Measurements from ENCODE around the gene CNOT8.
"Not testable (repeated sequence)": the region's sequence is repeated elsewhere in the genome, so short reads cannot be mapped to it uniquely, and the experiment has no call there.

Gene CNOT8

GRCh38 chr5:154834053-154834452 lies 24.4 kb upstream of the CNOT8 start:
- no peak for TF ChIP-seq CTCF (IDR thresholded peaks at IDR 0.05; ENCODE audit: insufficient read depth, missing control alignments)
- no peak for DNase-seq (ENCODE audit: insufficient read length, low spot score)
- FAIRE-seq = no peak

- FAIRE-seq; DNase-seq (ENCODE audit: insufficient read length, low spot score): not testable (repeated sequence)
These were observed 22.8 kb upstream of the CNOT8 start for GRCh38 chr5:154835701-154836052.

GRCh38 chr5:154836225-154836624 lies 22.2 kb upstream of the CNOT8 start:
- DNase-seq (ENCODE audit: insufficient read length, low spot score) (no peak), FAIRE-seq (no peak)
- TF ChIP-seq CTCF (IDR thresholded peaks at IDR 0.05; ENCODE audit: insufficient read depth, missing control alignments) = no peak

GRCh38 chr5:154837009-154837901 lies 21.2 kb upstream of the CNOT8 start:
- FAIRE-seq (no peak), DNase-seq (ENCODE audit: insufficient read length, low spot score) (no peak)
- TF ChIP-seq CTCF (IDR thresholded peaks at IDR 0.05; ENCODE audit: insufficient read depth, missing control alignments) = no peak

- DNase-seq (ENCODE audit: insufficient read length, low spot score) (no peak), FAIRE-seq (no peak)
- TF ChIP-seq CTCF (IDR thresholded peaks at IDR 0.05; ENCODE audit: insufficient read depth, missing control alignments) = no peak
These were observed 17.8 kb upstream of the CNOT8 start for GRCh38 chr5:154840435-154841272.

- DNase-seq (ENCODE audit: insufficient read length, low spot score) (no peak), FAIRE-seq (no peak)
- no peak for TF ChIP-seq CTCF (IDR thresholded peaks at IDR 0.05; ENCODE audit: insufficient read depth, missing control alignments)
These were observed 17.2 kb upstream of the CNOT8 start for GRCh38 chr5:154841273-154841661.

- no peak for TF ChIP-seq CTCF (IDR thresholded peaks at IDR 0.05; ENCODE audit: insufficient read depth, missing control alignments)
- FAIRE-seq = no peak
These were observed 15.5 kb upstream of the CNOT8 start for GRCh38 chr5:154842689-154843530.

More at GRCh38 chr5:154842689-154843530, 15.5 kb upstream of the CNOT8 start:
- DNase-seq (ENCODE audit: insufficient read length, low spot score) = no peak

Measured in D721Med (cell line).